CD8-positive, alpha-beta memory T cell (primary cell): Measurements from ENCODE around the gene CTNNA3. TPM values are rescaled to one million over a fixed set of nuclear protein-coding genes. Genes with fewer than 3 reads are reported as not detected.

Experiments used
- CTCF ChIA-PET: fragments of 350-600 bp; sonication (Branson Sonifier 250); formaldehyde crosslinking; loops from one replicate; lab custom pipeline; 2021; ENCODE audit warnings: antibody characterized with exemption; lab: Charles Lee
- POLR2A ChIA-PET: fragments of 350-600 bp; sonication (Branson Sonifier 250); formaldehyde crosslinking; loops from one replicate; lab custom pipeline; 2021; ENCODE audit warnings: antibody characterized with exemption; lab: Charles Lee
- DNase-seq, 5 donors: peaks; one replicate each; pipeline versions ENCODE4 v3.0.0 to v3.0.0-alpha.2; 2020 to 2022; ENCODE audit warnings: mixed read lengths in 1 of 5
- H3K27ac ChIP-seq: one replicate; pipeline ENCODE4 v1.7.0; 2013; ENCODE audit warnings: low read depth, mild to moderate bottlenecking, low read length, moderate library complexity
- H3K27me3 ChIP-seq: 2 replicates; pipeline ENCODE4 v1.7.0; 2013; ENCODE audit warnings: low read length, mild to moderate bottlenecking; ENCODE audit not compliant: insufficient read depth, poor library complexity, severe bottlenecking
- H3K36me3 ChIP-seq: 2 replicates; pipeline ENCODE4 v1.7.0; 2013; ENCODE audit warnings: mild to moderate bottlenecking, low read length, moderate library complexity; ENCODE audit not compliant: insufficient read depth
- H3K4me1 ChIP-seq: 2 replicates; pipeline ENCODE4 v1.7.0; 2013; ENCODE audit warnings: mild to moderate bottlenecking, low read length, moderate library complexity; ENCODE audit not compliant: insufficient read depth
- H3K4me3 ChIP-seq: 2 replicates; pipeline ENCODE4 v1.7.0; 2013; ENCODE audit warnings: mild to moderate bottlenecking, low read length
- H3K9me3 ChIP-seq: 2 replicates; pipeline ENCODE4 v1.7.0; 2013; ENCODE audit warnings: mild to moderate bottlenecking, low read length
- H3K27ac Mint-ChIP-seq, 8 donors: one replicate each; pipeline ENCODE4 v1.8.0; 2020 to 2021; ENCODE audit warnings: mixed read lengths in 8 of 8, mild to moderate bottlenecking in 6 of 8, inconsistent platforms in 3 of 8, moderate library complexity in 3 of 8
- H3K27me3 Mint-ChIP-seq, 2 donors: one replicate each; pipeline ENCODE4 v1.8.0; 2020 to 2021; ENCODE audit warnings: mixed read lengths in 2 of 2, mild to moderate bottlenecking in 1 of 2, moderate library complexity in 1 of 2
- H3K36me3 Mint-ChIP-seq, 3 donors: one replicate each; pipeline ENCODE4 v1.8.0; 2020 to 2021; ENCODE audit warnings: mixed read lengths in 3 of 3, inconsistent platforms in 1 of 3, mild to moderate bottlenecking in 1 of 3
- H3K4me1 Mint-ChIP-seq, 3 donors: one replicate each; pipeline ENCODE4 v1.8.0; 2020 to 2021; ENCODE audit warnings: mixed read lengths in 3 of 3, inconsistent platforms in 1 of 3, mild to moderate bottlenecking in 1 of 3
- H3K4me3 Mint-ChIP-seq, 7 donors: one replicate each; pipeline ENCODE4 v1.8.0; 2020 to 2021; ENCODE audit warnings: mixed read lengths in 7 of 7, mild to moderate bottlenecking in 6 of 7, moderate library complexity in 4 of 7, inconsistent platforms in 2 of 7
- H3K9me3 Mint-ChIP-seq, 5 donors: one replicate each; pipeline ENCODE4 v1.8.0; 2020 to 2022; ENCODE audit warnings: mixed read lengths in 5 of 5, mild to moderate bottlenecking in 3 of 5, moderate library complexity in 2 of 5, inconsistent platforms in 1 of 5
- polyA plus RNA-seq: library from polyadenylated mRNA; unstranded; fragments of 300-500 nt; fragmentation: Illumina TruSeq; gene quantifications from one replicate; pipeline ENCODE4 v1.2.3, GENCODE V29; 2021
- total RNA-seq, 2 experiments: library from RNA; stranded (reverse); gene quantifications; one replicate each; pipeline ENCODE4 v1.2.3, GENCODE V29; 2021

Gene CTNNA3
- total and polyA plus RNA-seq, 3 experiments from 2014 or later: 0.92 TPM; not detected in 2

DNA sequence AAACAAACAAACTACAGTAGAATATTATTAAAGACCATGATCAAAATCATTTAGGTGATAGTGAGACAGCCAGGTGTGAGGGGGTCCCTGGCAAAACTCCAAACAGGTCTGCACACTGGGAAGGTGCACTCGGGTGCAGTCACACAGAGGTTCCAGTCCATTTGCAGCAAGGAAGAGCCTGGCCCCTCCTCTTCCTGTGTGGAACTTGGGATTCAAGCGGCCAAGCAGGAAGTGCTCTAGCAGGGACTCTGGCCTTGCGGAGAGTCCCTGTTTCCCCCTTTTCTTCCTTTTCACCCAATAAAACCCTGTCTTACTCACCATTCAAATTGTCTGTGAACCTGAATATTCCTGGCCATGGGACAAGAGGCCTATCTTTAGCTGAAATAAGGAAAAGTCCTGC lies 588.3 kb downstream of the CTNNA3 start:
- Histone ChIP-seq H3K4me1 (no peaks in the 10 kb centered on the region), H3K9me3 (no peaks in the 10 kb centered on the region), H3K4me3 (no peak overlapping the region), H3K36me3 (no peaks in the 10 kb centered on the region), H3K27ac (no peak overlapping the region), H3K27me3 (no peaks in the 10 kb centered on the region)
- Mint-ChIP-seq H3K4me1 (no peaks in the 10 kb centered on the region), H3K27me3 (no peaks in the 10 kb centered on the region), H3K4me3 (no peak overlapping the region), H3K9me3 (peaks cover 0 to 2% (median 0%) of the 10 kb centered on the region in 5 donors), H3K36me3 (no peaks in the 10 kb centered on the region), H3K27ac (no peak overlapping the region)
- ChIA-PET CTCF (no interaction called here), POLR2A (no interaction called here)
- DNase-seq: no peak

DNA sequence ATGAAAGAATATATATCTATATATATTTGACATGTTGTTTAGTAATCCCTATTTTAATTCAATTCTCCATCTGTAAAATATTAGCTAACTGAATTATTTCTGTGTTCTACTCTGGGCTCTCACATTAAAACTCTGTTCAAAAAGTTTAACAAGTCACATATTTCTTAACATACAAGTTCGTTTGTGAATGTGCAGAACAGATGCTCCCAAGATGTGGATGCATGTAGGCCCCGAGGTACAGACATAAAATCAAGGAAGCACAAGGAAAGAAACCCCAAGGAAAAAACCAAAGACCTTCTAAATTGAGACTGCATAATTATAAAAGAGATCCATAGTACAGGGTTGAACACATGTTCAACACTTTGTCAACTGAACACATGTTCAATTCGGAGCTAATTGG lies 595.0 kb downstream of the CTNNA3 start:
- Mint-ChIP-seq H3K4me3 (no peak overlapping the region), H3K36me3 (no peaks in the 10 kb centered on the region), H3K27ac (no peak overlapping the region), H3K4me1 (no peaks in the 10 kb centered on the region), H3K9me3 (peaks cover 0 to 12% (median 1%) of the 10 kb centered on the region in 5 donors), H3K27me3 (no peaks in the 10 kb centered on the region)
- H3K4me1 ChIP-seq: no peaks in the 10 kb centered on the region
- H3K9me3 ChIP-seq: no peaks in the 10 kb centered on the region
- H3K27me3 ChIP-seq: no peaks in the 10 kb centered on the region
- POLR2A ChIA-PET: no interaction called here
- no peak for DNase-seq
- no peak overlapping the region for H3K4me3 ChIP-seq
- CTCF ChIA-PET: no interaction called here
- H3K36me3 ChIP-seq: no peaks in the 10 kb centered on the region
- no peak overlapping the region for H3K27ac ChIP-seq

DNA sequence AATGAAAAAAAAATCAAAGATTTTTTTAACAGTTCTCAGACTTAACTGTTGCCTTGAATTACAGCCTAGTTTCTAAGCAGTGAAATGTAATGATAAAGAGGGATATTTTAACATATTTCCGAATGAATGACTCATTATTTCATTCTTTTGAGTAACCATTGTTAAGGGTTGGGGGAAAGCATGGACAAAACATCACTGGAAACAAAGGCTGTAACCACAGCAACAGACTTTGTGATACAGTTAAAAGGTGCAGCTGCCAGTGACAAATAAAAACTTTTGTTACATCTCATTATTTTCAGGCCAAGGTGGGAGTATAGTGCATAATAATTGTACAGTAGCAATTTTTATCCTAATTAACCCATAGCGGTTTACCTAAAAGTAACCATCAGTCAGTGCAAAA lies 597.5 kb downstream of the CTNNA3 start:
- Mint-ChIP-seq H3K4me1 (no peaks in the 10 kb centered on the region), H3K4me3 (no peak overlapping the region), H3K9me3 (peaks cover 0 to 12% (median 1%) of the 10 kb centered on the region in 5 donors), H3K36me3 (no peaks in the 10 kb centered on the region), H3K27me3 (no peaks in the 10 kb centered on the region), H3K27ac (no peak overlapping the region)
- POLR2A ChIA-PET: no interaction called here
- no peak for DNase-seq
- H3K27ac ChIP-seq: no peak overlapping the region
- H3K4me1 ChIP-seq: no peaks in the 10 kb centered on the region
- H3K9me3 ChIP-seq: no peaks in the 10 kb centered on the region
- H3K36me3 ChIP-seq: no peaks in the 10 kb centered on the region
- CTCF ChIA-PET: no interaction called here
- no peaks in the 10 kb centered on the region for H3K27me3 ChIP-seq
- no peak overlapping the region for H3K4me3 ChIP-seq

DNA sequence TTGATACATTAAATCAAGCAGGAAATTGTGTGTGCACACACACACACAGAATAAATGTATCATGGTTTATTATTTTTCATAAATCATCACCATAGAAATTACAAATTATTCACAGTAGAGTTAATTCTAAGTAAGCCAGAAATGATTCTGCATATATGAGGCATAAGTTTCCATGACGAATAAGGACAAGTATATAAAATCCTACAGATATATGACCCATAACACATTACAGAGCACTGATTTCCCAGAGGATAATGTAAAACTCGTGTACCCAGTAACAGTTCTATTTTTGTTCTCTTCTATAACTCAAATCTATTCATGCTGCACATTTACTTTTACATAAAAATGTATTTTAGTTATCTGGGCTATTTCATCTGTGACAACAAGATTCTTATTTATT lies 600.5 kb downstream of the CTNNA3 start:
- Mint-ChIP-seq H3K4me1 (no peaks in the 10 kb centered on the region), H3K27me3 (no peaks in the 10 kb centered on the region), H3K9me3 (peaks cover 0 to 15% (median 1%) of the 10 kb centered on the region in 5 donors), H3K27ac (no peak overlapping the region), H3K36me3 (no peaks in the 10 kb centered on the region), H3K4me3 (no peak overlapping the region)
- ChIA-PET CTCF (no interaction called here), POLR2A (no interaction called here)
- Histone ChIP-seq H3K9me3 (no peaks in the 10 kb centered on the region), H3K27me3 (no peaks in the 10 kb centered on the region), H3K4me3 (no peak overlapping the region), H3K27ac (no peak overlapping the region), H3K4me1 (no peaks in the 10 kb centered on the region), H3K36me3 (no peaks in the 10 kb centered on the region)
- no peak for DNase-seq

DNA sequence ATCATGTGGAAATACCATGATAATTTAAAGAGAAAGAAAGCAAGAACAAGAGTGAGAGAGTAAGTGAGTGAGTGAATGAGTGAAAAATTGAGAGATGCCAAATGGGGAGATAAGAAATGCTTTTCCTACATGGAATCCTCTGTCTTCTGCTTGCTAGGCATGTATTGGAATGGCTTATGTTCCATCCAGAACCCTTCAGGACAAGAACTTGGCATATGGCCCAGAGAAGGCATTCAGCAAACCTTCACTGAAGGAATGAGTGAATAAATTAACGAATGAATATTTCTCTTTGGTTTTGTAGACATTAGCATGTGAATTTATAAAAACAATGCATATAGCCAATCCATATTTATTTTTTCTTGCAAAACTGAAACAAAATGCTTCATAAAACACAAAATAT lies 608.0 kb downstream of the CTNNA3 start:
- no peaks in the 10 kb centered on the region for H3K36me3 ChIP-seq
- Mint-ChIP-seq H3K36me3 (no peaks in the 10 kb centered on the region), H3K4me1 (no peaks in the 10 kb centered on the region), H3K9me3 (peaks cover 0 to 12% (median 0%) of the 10 kb centered on the region in 5 donors), H3K4me3 (no peak overlapping the region), H3K27me3 (no peaks in the 10 kb centered on the region), H3K27ac (no peak overlapping the region)
- ChIA-PET POLR2A (no interaction called here), CTCF (no interaction called here)
- H3K4me3 ChIP-seq: no peak overlapping the region
- no peaks in the 10 kb centered on the region for H3K4me1 ChIP-seq
- H3K27me3 ChIP-seq: no peaks in the 10 kb centered on the region
- no peak for DNase-seq
- H3K9me3 ChIP-seq: no peaks in the 10 kb centered on the region
- H3K27ac ChIP-seq: no peak overlapping the region

DNA sequence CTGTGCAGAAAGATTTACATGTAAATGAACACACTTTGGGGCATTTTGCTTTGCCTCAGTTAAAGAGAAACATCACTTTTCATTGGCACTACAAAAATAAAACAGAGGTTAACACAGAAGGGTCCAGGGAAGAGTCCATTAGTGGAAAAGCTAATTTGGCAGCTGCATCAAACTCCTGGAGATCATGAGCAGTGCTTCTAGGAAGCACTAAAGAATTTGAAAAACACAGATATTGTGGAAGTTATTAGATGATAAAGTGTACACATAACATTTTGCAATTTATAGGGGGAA lies 608.9 kb downstream of the CTNNA3 start:
- no peak overlapping the region for H3K27ac ChIP-seq
- Mint-ChIP-seq H3K36me3 (no peaks in the 10 kb centered on the region), H3K4me1 (no peaks in the 10 kb centered on the region), H3K27me3 (no peaks in the 10 kb centered on the region), H3K4me3 (no peak overlapping the region), H3K9me3 (peaks cover 0 to 9% (median 0%) of the 10 kb centered on the region in 5 donors), H3K27ac (no peak overlapping the region)
- no peaks in the 10 kb centered on the region for H3K4me1 ChIP-seq
- H3K36me3 ChIP-seq: no peaks in the 10 kb centered on the region
- no peaks in the 10 kb centered on the region for H3K9me3 ChIP-seq
- CTCF ChIA-PET: no interaction called here
- POLR2A ChIA-PET: no interaction called here
- H3K4me3 ChIP-seq: no peak overlapping the region
- no peaks in the 10 kb centered on the region for H3K27me3 ChIP-seq
- DNase-seq: no peak

DNA sequence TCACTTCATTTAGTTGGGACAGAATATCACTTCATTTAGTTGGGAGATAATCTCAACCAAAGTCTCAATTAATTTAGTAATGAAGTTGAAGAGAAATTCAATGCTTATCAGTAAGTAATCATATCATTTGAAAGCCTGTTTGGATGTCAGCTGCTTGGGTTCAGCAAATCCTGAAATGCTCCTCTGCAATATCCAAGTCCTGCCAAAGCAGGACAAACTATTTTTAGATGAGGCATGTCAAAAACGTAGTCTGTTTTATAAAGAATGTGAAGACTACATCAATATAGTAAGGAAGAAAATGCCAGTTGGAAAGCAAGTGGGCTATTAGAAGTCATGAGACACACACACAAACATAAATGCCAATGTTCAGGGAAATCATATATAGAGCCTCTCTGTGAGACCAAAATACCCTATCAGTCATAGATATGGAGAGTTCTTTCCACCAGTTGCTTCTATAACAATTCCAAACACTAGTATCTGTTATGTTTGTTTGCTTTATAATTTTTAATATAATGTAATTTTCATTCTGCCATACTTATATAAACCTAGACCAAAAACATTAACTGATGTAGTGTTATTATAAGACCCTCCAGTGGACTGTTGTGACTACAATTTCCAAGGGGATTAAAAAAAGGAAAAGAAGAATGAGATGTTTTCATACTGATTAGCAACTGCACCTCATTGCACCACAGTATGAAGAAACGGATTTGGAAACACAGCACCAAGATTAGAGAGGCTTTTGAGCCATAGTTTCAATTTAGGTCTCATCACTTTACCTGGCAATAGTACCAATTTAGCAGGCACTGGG lies 609.5 kb downstream of the CTNNA3 start:
- H3K36me3 ChIP-seq: no peaks in the 10 kb centered on the region
- Mint-ChIP-seq H3K27ac (no peak overlapping the region), H3K4me3 (no peak overlapping the region), H3K4me1 (no peaks in the 10 kb centered on the region), H3K9me3 (peaks cover 0 to 9% (median 0%) of the 10 kb centered on the region in 5 donors), H3K27me3 (no peaks in the 10 kb centered on the region), H3K36me3 (no peaks in the 10 kb centered on the region)
- CTCF ChIA-PET: no interaction called here
- no peak overlapping the region for H3K4me3 ChIP-seq
- H3K27ac ChIP-seq: no peak overlapping the region
- no peaks in the 10 kb centered on the region for H3K27me3 ChIP-seq
- H3K4me1 ChIP-seq: no peaks in the 10 kb centered on the region
- POLR2A ChIA-PET: no interaction called here
- no peak for DNase-seq
- H3K9me3 ChIP-seq: no peaks in the 10 kb centered on the region

DNA sequence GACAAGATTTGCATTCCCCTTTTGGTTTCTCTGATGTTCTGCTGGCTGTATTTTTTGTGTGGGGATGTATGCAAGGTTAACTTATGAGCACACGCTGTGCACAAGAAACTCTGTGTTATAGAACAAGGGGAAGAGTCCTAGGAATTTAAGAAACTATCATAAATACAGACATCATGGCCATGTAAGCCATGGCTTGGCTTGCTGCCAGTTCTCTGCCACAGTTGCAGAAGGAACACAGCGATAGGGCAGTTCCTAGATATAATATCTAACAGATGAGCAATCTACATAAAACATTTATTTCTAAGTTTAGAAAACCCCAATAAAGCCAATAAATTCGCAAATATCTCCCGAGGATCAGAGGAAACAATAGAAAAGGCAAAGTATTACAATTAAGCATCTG lies 616.9 kb downstream of the CTNNA3 start:
- H3K9me3 ChIP-seq: no peaks in the 10 kb centered on the region
- Mint-ChIP-seq H3K4me1 (no peaks in the 10 kb centered on the region), H3K27me3 (no peaks in the 10 kb centered on the region), H3K27ac (no peak overlapping the region), H3K9me3 (peaks cover 0 to 8% (median 5%) of the 10 kb centered on the region in 5 donors), H3K36me3 (peaks cover 0 to 4% (median 0%) of the 10 kb centered on the region in 3 donors), H3K4me3 (no peak overlapping the region)
- POLR2A ChIA-PET: no interaction called here
- H3K27ac ChIP-seq: no peak overlapping the region
- no peak for DNase-seq
- no peak overlapping the region for H3K4me3 ChIP-seq
- H3K27me3 ChIP-seq: no peaks in the 10 kb centered on the region
- CTCF ChIA-PET: no interaction called here
- H3K4me1 ChIP-seq: no peaks in the 10 kb centered on the region
- no peaks in the 10 kb centered on the region for H3K36me3 ChIP-seq
